Subcutaneous abdominal adipose tissue (tissue), 5 donors: ENCODE data around the gene OTOP2.

ENCODE experiments used
- H3K27ac ChIP-seq: one replicate; pipeline ENCODE4 v1.7.0; 2013; ENCODE audit warnings: low read depth, mild to moderate bottlenecking, inconsistent platforms, low read length, moderate library complexity
- H3K27me3 ChIP-seq, 5 donors: one replicate each; pipeline ENCODE4 v1.7.0; 2013; ENCODE audit warnings: low read length in 5 of 5, inconsistent platforms in 1 of 5; ENCODE audit not compliant: control insufficient read depth in 5 of 5, insufficient read depth in 4 of 5
- H3K36me3 ChIP-seq, 5 donors: one replicate each; pipeline ENCODE4 v1.7.0; 2013; ENCODE audit warnings: low read length in 5 of 5; ENCODE audit not compliant: control insufficient read depth in 5 of 5, insufficient read depth in 5 of 5
- H3K4me1 ChIP-seq, 5 donors: one replicate each; pipeline ENCODE4 v1.7.0; 2013; ENCODE audit warnings: low read length in 5 of 5, mild to moderate bottlenecking in 3 of 5, moderate library complexity in 1 of 5; ENCODE audit not compliant: control insufficient read depth in 5 of 5, insufficient read depth in 5 of 5
- H3K4me3 ChIP-seq, 5 donors: one replicate each; pipeline ENCODE4 v1.7.0; 2013; ENCODE audit warnings: low read length in 5 of 5, low read depth in 1 of 5
- H3K9ac ChIP-seq, 5 donors: one replicate each; pipeline ENCODE4 v1.7.0; 2013; ENCODE audit warnings: low read length in 5 of 5, mild to moderate bottlenecking in 4 of 5, moderate library complexity in 3 of 5
- H3K9me3 ChIP-seq, 5 donors: one replicate each; pipeline ENCODE4 v1.7.0; 2013; ENCODE audit warnings: low read length in 5 of 5; ENCODE audit not compliant: control insufficient read depth in 5 of 5
- donor health status: healthy.
- donor health status: healthy.
- donor health status: healthy.
- donor health status: healthy.
- donor health status: healthy.

Gene OTOP2

DNA sequence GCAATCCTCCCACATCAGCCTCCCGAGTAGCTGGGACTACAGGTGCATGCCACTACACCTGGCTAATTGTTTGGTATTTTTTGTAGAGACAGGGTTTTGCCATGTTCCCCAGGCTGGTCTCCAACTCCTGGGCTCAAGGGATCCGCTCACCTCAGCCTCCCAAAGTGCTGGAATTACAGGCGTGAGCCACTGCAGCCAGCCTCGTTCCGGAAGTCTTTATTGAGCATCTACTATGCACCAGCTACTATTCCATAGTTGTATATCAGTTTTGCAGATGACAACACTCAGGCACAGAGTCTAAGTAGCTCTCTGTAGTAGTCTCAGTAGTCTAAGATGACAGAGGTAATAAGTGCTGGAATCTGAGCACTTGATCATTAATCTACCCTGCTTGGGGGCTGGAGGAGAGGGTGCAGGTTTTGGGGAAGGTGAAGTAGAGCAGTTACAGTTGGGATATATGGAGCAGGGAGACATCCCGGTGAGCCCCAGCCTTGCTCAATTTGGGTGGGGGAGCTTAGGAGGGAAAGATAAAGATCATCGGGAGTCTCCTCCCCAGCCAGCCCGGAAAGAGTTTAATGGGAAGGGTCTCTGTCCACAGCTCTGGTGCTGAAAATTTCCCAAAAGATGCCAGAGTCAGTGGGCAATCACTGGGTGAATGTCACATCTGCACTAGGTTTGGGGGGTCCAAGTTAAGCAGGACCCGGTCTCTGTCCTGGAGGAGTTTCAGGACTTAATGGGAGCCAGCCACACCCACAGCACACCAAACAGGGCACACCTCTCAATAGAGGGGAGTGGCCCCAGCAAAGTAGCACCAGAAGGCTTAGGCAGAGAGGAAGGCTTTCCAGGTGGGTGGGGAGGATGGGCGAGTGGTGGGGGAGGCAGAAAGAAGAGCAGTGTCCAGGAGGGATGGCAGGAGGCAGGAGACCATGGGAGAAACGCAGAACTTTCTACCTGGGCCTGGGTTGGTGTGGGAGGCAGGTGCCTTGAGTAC lies 13.3 kb downstream of the OTOP2 start:
- Histone ChIP-seq H3K27me3 (peaks cover 34 to 75% (median 52%) of the 10 kb centered on the region in 5 donors), H3K36me3 (no peaks in the 10 kb centered on the region), H3K4me3 (no peak overlapping the region), H3K9me3 (no peaks in the 10 kb centered on the region), H3K4me1 (peaks cover 0 to 10% (median 5%) of the 10 kb centered on the region in 5 donors), H3K27ac (no peak overlapping the region), H3K9ac (no peak overlapping the region)

DNA sequence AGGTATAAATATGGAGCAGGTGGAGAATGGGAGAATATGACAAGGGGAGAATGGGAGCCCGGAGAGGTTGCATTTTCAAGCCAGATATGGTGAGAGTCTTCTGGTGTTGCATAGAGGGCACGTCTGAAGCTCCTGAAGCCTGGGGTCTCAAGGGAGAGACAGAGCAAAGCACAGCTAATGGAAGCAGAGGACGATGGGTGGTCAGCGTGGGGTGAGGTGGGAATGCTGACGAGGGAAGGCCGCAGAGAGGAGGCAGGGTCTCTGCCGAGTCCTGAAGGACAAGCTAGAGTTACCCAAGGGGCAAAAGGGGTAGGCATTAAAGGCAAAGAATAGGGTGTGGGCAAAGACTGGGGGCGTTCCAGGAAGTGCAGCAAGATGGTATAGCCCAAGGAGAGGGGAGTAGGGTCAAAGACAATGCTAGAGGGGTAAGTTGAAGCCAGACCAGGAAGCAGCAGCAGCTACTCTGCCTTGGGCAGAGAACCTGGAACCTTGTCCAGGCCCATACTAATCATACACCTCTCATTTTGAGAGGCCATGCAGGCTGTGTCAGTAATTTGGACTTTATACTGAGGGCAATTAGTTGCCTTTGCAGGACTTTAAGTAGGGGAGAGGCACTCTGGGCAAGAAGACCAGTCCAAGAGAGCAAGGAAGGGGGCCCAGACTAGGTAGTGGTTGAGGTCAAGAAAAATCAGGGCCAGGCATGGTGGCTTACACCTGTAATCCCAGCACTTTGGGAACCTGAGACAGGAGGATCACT lies 14.3 kb downstream of the OTOP2 start:
- H3K27me3 ChIP-seq, result peaks cover 34 to 71% (median 54%) of the 10 kb centered on the region in 5 donors
- H3K4me1 ChIP-seq, result peaks cover 0 to 10% (median 5%) of the 10 kb centered on the region in 5 donors
- no peak overlapping the region for H3K27ac ChIP-seq
- H3K4me3 ChIP-seq, result no peak overlapping the region
- H3K9me3 ChIP-seq, result no peaks in the 10 kb centered on the region
- no peak overlapping the region for H3K9ac ChIP-seq
- no peaks in the 10 kb centered on the region for H3K36me3 ChIP-seq

DNA sequence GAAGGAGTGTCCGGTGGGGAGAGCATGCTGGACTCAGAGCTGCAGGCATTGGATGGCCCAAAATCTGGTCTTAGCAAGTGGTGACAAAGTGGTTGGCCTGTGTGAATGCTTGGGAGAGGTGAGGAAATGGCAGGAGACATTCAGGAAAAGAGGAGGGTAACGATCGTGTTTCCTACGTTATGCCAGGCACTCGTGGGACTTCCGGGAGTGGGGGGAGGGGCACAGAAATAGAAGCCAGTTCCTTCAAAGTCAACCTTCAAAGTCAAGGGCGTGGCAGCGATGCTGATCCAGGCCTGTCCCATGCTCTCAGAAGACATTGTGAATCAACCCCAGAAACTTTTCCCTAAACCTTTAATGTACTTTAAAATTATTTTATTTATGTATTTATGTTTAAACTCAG lies 15.5 kb downstream of the OTOP2 start:
- Histone ChIP-seq H3K27ac (no peak overlapping the region), H3K9me3 (no peaks in the 10 kb centered on the region), H3K4me3 (no peak overlapping the region), H3K36me3 (no peaks in the 10 kb centered on the region), H3K4me1 (peaks cover 0 to 10% (median 5%) of the 10 kb centered on the region in 5 donors), H3K27me3 (peaks cover 41 to 69% (median 50%) of the 10 kb centered on the region in 5 donors), H3K9ac (no peak overlapping the region)

DNA sequence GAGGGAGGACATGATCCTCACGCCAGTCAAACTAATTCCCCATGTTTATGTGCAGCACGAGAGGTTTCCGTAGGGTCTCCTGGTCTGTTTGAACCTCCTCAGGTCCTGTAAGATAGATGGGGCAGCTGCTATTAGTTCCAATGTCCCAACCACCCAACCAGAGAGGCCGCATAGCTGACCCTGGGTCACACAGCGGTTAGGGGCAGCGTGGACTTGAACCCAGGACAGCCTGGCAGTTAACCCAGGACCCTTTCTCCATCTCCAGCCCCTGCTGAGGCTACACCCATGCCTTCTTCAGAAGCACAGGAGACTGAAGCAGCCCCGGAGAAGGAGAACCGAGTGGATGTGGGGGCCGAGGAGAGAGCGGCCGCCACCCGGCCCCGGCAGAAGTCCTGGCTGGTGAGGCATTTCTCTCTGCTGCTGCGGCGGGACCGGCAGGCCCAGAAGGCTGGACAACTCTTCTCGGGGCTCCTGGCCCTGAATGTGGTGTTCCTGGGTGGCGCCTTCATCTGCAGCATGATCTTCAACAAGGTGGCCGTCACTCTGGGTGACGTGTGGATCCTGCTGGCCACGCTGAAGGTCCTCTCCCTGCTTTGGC lies 17.2 kb downstream of the OTOP2 start:
- no peaks in the 10 kb centered on the region for H3K9me3 ChIP-seq
- no peaks in the 10 kb centered on the region for H3K36me3 ChIP-seq
- no peak overlapping the region for H3K4me3 ChIP-seq
- H3K4me1 ChIP-seq, result peaks cover 0 to 2% (median under 1%) of the 10 kb centered on the region in 5 donors
- H3K27ac ChIP-seq, result no peak overlapping the region
- H3K9ac ChIP-seq, result no peak overlapping the region
- peaks cover 32 to 55% (median 39%) of the 10 kb centered on the region in 5 donors for H3K27me3 ChIP-seq

DNA sequence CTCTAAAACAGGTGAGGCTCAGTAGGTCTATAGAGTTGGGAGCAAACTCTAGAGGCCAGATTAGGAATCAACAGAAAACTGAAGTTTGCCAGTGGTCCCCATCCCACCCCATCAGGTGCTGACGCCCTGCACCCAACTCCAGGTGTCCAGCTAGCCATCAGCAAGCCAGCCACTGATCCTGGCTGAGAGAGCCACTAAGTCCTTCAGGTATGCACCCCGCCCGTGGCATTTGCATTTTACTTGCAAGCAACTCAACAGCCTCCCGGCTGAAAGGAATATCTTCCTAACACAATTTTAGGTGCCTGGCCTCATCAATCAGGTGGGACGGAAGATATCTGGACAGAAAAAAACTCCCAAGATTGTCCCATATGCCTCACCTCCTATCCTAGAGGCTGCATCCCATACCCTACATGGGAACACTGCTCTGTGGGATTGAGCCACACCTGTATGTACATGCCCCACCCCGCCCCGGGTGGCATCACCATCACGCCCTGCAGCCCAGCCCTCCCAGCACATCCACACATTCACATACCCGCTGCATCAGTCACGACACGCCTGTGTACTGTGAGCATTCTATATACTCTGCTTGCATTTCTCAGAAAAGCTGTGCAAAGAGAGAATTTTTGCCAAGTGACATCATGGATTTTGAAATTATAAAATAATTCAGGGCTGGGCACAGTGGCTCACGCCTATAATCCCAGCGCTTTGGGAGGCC lies 19.9 kb downstream of the OTOP2 start:
- no peaks in the 10 kb centered on the region for H3K4me1 ChIP-seq
- no peaks in the 10 kb centered on the region for H3K36me3 ChIP-seq
- peaks cover 24 to 35% (median 34%) of the 10 kb centered on the region in 5 donors for H3K27me3 ChIP-seq
- no peak overlapping the region for H3K9ac ChIP-seq
- no peak overlapping the region for H3K4me3 ChIP-seq
- no peaks in the 10 kb centered on the region for H3K9me3 ChIP-seq
- no peak overlapping the region for H3K27ac ChIP-seq

DNA sequence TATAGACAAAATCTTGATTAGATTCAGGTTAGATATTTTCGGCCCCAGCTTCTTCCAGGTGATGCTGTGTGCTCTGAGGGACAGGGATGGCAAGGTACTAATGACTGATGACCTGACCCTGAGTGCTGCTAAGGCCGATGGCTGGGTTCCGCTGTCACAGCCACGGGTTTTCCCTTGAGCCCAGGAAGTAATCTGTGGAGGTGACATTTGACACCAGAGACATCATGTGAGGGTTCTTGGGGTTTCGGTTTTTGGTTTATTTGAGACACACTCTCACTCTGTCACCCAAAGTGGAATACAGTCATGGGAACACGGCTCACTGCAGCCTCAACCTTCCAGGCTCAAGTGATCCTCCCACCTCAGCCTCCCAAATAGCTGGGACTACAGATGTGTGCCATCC lies 21.5 kb downstream of the OTOP2 start:
- no peaks in the 10 kb centered on the region for H3K36me3 ChIP-seq
- H3K27ac ChIP-seq, result no peak overlapping the region
- peaks cover 28 to 33% (median 28%) of the 10 kb centered on the region in 5 donors for H3K27me3 ChIP-seq
- H3K9me3 ChIP-seq, result no peaks in the 10 kb centered on the region
- H3K4me3 ChIP-seq, result no peak overlapping the region
- no peak overlapping the region for H3K9ac ChIP-seq
- H3K4me1 ChIP-seq, result no peaks in the 10 kb centered on the region

DNA sequence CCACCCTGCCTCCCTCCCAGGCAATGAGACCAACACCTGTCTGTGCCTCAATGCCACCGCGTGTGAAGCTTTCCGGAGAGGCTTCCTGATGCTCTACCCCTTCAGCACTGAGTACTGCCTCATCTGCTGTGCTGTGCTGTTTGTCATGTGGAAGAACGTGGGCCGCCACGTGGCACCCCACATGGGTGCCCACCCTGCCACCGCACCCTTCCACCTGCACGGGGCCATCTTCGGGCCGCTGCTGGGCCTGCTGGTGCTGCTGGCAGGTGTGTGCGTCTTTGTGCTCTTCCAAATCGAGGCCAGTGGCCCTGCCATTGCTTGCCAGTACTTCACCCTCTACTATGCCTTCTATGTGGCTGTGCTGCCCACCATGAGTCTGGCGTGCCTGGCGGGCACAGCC lies 22.6 kb downstream of the OTOP2 start:
- Histone ChIP-seq H3K27ac (no peak overlapping the region), H3K4me1 (no peaks in the 10 kb centered on the region), H3K9me3 (no peaks in the 10 kb centered on the region), H3K4me3 (no peak overlapping the region), H3K36me3 (peaks cover 0 to 10% (median 2%) of the 10 kb centered on the region in 5 donors), H3K9ac (no peak overlapping the region), H3K27me3 (peaks cover 29 to 36% (median 33%) of the 10 kb centered on the region in 5 donors)

DNA sequence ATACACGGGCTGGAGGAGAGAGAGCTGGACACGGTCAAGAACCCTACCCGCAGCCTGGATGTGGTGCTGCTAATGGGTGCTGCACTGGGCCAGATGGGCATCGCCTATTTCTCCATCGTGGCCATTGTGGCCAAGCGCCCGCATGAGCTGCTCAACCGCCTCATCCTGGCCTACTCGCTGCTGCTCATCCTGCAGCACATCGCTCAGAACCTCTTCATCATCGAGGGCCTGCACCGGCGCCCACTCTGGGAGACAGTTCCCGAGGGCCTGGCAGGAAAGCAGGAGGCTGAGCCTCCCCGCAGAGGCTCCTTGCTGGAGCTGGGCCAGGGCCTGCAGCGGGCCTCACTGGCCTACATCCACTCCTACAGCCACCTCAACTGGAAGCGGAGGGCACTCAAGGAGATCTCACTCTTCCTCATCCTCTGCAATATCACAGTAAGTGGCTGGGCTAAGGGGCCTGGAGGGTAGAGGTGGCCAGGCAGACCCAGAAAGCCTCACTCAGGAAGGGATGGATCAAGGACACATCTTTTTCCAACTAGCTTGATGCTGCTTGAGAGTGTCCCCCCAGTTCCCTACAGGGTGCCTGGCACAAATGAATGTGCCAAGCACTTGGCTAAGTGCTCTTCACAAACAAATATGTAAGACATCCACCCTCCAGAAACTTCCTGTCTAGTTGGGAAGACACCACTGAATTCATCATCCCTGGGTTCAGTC lies 23.1 kb downstream of the OTOP2 start:
- Histone ChIP-seq H3K27me3 (peaks cover 27 to 36% (median 30%) of the 10 kb centered on the region in 5 donors), H3K4me3 (no peak overlapping the region), H3K36me3 (peaks cover 0 to 12% (median 2%) of the 10 kb centered on the region in 5 donors), H3K9me3 (no peaks in the 10 kb centered on the region), H3K4me1 (peaks cover 0 to under 1% (median 0%) of the 10 kb centered on the region in 5 donors), H3K27ac (no peak overlapping the region), H3K9ac (no peak overlapping the region)
